ENCODE results near the gene SH3RF3.

SH3RF3 gene

DNA sequence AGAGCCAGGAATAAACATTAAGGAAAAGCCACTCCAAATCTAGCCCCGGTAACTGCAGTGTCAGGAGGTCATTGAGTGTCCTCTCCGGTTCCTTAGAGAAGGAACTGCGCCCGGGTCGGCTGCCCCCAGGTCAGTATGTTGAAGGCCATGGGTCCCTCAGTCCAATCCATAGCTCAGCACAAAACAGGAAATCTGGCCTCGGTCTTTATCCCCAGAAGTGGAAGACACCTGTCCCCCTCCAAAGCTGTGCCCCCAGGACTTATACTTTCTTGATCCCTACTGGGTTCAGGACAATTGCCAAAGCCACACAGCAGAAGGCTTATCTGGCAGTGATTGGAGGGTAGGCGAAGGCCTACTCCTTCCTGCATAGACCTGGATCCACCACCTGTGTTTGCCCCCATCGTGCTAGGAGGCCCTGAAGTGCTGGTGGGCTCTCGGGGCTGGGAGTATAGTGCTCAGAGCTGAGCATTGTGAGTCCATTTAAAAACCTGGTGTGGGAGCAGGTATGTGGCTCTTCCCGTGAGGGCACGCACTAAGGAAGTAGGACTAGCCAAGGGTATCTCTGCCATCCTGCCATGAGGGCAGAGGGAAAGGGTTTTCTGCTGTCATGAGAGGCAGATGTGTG, 306.2 kb downstream of the SH3RF3 start:
- Histone ChIP-seq H3K27me3 (replicated peaks; ENCODE audit: control insufficient read depth, insufficient read depth, low read length) (no peaks in the 10 kb centered on the region; the same call in none of the 2 replicates), H3K4me3 (replicated peaks; ENCODE audit: low read depth, low read length) (no peak overlapping the region), H3K36me3 (ENCODE audit: control insufficient read depth, insufficient read depth, low read length) (no peaks in the 10 kb centered on the region)
- TF ChIP-seq, protein P1, sequence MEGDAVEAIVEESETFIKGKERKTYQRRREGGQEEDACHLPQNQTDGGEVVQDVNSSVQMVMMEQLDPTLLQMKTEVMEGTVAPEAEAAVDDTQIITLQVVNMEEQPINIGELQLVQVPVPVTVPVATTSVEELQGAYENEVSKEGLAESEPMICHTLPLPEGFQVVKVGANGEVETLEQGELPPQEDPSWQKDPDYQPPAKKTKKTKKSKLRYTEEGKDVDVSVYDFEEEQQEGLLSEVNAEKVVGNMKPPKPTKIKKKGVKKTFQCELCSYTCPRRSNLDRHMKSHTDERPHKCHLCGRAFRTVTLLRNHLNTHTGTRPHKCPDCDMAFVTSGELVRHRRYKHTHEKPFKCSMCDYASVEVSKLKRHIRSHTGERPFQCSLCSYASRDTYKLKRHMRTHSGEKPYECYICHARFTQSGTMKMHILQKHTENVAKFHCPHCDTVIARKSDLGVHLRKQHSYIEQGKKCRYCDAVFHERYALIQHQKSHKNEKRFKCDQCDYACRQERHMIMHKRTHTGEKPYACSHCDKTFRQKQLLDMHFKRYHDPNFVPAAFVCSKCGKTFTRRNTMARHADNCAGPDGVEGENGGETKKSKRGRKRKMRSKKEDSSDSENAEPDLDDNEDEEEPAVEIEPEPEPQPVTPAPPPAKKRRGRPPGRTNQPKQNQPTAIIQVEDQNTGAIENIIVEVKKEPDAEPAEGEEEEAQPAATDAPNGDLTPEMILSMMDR (IDR thresholded peaks at IDR 0.05; ENCODE audit: insufficient read depth, low read length, poor library complexity, severe bottlenecking), result no peak
- DNase-seq (ENCODE audit: extremely low read depth, insufficient read length), result no peak

DNA sequence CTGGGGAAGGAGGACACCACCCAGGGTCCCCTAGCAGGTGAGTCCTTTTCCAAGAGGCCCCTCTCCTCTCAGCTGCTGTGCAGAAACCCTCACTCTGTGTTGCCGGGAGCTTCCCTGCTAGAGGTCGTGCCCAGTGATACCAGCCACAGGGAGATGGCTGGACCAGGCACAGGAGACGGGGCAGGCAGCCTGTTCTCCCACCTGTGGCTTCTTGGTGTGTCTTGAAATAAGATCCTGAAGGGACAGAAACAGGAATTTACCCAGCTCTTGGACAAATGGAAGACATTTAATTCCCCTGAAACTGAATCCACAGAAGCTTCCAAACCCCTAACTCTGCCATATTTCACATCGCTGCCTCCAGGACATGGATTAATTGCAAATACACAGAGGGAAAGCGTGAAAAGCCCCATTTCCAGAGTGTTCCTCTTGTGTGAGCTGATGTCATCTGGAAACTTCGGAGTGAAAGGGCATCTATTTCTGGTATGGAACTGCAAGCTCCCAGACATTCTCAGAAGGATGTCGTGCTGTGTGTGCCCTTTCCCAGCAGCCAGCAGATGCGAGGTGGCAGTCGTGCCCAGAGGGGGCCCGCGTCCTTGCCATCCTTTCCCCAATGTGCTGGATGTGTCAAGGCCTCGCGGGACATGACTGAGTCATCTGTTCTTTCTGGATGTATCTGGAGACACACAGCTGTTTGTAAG, 307.0 kb downstream of the SH3RF3 start:
- DNase-seq (ENCODE audit: extremely low read depth, insufficient read length), result no peak
- Histone ChIP-seq H3K27me3 (replicated peaks; ENCODE audit: control insufficient read depth, insufficient read depth, low read length) (no peaks in the 10 kb centered on the region; the same call in none of the 2 replicates), H3K36me3 (ENCODE audit: control insufficient read depth, insufficient read depth, low read length) (no peaks in the 10 kb centered on the region), H3K4me3 (replicated peaks; ENCODE audit: low read depth, low read length) (no peak overlapping the region)
- TF ChIP-seq, protein P1 (IDR thresholded peaks at IDR 0.05; ENCODE audit: insufficient read depth, low read length, poor library complexity, severe bottlenecking), result no peak

DNA sequence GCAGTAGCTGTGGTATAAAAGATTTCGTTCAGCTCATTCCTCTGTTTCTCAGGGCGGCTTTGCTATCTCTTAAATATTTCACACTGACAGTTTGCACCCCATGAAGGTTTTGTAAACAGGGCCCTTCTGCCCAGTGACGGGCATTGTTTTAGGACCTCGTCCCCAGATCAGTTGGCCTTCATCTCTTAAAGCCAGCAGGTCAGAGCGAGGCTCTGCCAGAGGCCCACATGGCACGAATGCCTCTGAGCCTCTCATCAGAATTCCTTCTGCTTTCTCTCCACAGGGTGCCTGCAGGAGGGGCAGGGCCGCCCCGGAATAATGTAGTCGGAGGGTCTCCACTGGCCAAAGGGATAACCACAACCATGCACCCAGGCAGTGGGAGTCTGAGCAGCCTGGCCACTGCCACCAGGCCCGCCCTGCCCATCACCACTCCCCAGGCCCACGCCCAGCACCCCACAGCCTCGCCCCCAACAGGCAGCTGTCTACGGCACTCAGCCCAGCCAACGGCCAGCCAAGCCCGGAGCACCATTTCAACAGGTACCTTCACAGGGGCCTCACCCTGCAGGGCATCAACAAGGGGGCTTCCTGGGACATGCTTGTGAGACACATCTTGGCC, 307.7 kb downstream of the SH3RF3 start:
- H3K4me3 ChIP-seq (replicated peaks; ENCODE audit: low read depth, low read length), result no peak overlapping the region
- no peaks in the 10 kb centered on the region for H3K36me3 ChIP-seq (ENCODE audit: control insufficient read depth, insufficient read depth, low read length)
- no peak for DNase-seq (ENCODE audit: extremely low read depth, insufficient read length)
- H3K27me3 ChIP-seq (replicated peaks; ENCODE audit: control insufficient read depth, insufficient read depth, low read length), result no peaks in the 10 kb centered on the region; the same call in none of the 2 replicates
- TF ChIP-seq, protein P1 (IDR thresholded peaks at IDR 0.05; ENCODE audit: insufficient read depth, low read length, poor library complexity, severe bottlenecking), result no peak

DNA sequence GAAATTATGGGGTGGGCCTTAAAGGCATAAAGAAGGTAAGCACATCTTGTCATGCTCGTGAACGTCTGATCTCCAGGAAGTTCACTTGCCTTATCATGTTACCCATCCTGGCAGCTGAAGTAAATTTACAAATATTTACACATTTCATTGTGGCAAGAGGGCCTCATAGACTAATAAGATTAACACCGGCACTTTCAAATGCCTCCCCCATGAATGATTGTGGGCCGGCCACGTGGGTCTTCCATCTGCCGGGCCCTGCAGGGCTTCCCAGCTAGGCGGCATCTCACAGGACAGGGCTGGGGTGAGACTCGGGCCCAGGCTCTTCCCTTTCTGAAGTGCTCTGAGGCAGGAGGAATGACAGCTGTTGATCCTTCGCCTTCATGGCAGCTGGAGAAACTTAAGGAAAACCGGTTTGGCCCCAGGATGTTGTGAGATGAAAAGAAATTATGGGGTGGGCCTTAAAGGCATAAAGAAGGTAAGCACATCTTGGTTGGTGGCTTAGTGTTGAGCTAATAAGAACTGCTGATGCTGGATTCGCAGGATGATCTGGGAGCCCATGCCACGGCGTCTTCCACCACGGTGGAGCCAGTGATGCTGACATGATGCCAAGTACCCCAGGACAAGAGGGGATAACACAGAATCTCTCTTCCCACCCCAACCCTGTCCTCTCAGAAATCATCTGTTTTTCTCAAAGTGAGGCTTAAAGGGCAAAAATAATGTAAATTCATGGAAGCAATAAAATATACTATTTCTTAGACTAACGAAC, 308.5 kb downstream of the SH3RF3 start:
- H3K36me3 ChIP-seq (ENCODE audit: control insufficient read depth, insufficient read depth, low read length), result no peaks in the 10 kb centered on the region
- TF ChIP-seq, protein P1 (IDR thresholded peaks at IDR 0.05; ENCODE audit: insufficient read depth, low read length, poor library complexity, severe bottlenecking), result no peak
- no peak for DNase-seq (ENCODE audit: extremely low read depth, insufficient read length)
- no peak overlapping the region for H3K4me3 ChIP-seq (replicated peaks; ENCODE audit: low read depth, low read length)
- H3K27me3 ChIP-seq (replicated peaks; ENCODE audit: control insufficient read depth, insufficient read depth, low read length), result no peaks in the 10 kb centered on the region; the same call in none of the 2 replicates

DNA sequence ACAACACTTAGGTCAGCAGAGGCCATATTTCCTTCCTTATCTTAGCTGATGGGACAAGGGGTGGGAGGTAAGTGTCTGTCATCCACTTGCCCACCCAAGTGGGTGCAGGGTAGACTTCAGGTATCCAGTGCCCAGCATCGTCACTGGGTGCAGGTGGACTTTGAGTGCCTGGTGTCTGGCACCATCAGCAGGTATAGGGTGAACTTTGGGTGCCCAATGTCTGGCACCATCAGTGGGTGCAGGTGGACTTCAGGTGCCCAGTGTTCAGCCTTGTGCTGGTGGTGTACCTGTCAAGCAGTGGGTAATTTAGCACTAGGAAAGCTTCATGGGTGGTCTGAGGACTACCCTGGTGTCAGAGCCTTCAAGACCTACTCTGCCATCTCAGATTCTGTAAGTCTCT, 309.1 kb downstream of the SH3RF3 start:
- TF ChIP-seq, protein P1 (IDR thresholded peaks at IDR 0.05; ENCODE audit: insufficient read depth, low read length, poor library complexity, severe bottlenecking), result no peak
- no peak overlapping the region for H3K4me3 ChIP-seq (replicated peaks; ENCODE audit: low read depth, low read length)
- no peaks in the 10 kb centered on the region for H3K36me3 ChIP-seq (ENCODE audit: control insufficient read depth, insufficient read depth, low read length)
- no peak for DNase-seq (ENCODE audit: extremely low read depth, insufficient read length)
- H3K27me3 ChIP-seq (replicated peaks; ENCODE audit: control insufficient read depth, insufficient read depth, low read length), result no peaks in the 10 kb centered on the region; the same call in none of the 2 replicates
